ENCODE measurements around the gene FOXM1. TPM values are rescaled to one million over a fixed set of nuclear protein-coding genes. Genes with fewer than 3 reads are reported as not detected.

The FOXM1 gene
- total RNA-seq, 1 experiment from 2014 or later, result 200 TPM

- ChIA-PET POLR2A (ENCODE audit: low non-redundant PET) (no interaction called here), CTCF (no interaction called here)
- Histone ChIP-seq H3K27me3 (replicated peaks; ENCODE audit: insufficient read depth, low read depth, low read length, poor library complexity) (no peaks in the 10 kb centered on the region), H3K4me1 (ENCODE audit: insufficient read depth, low read length, poor library complexity, severe bottlenecking) (no peaks in the 10 kb centered on the region), H3K9me3 (ENCODE audit: low read depth, low read length, poor library complexity, severe bottlenecking) (no peaks in the 10 kb centered on the region), H3K4me3 (ENCODE audit: low read depth, low read length, poor library complexity, severe bottlenecking) (no peak overlapping the region), H3K36me3 (ENCODE audit: insufficient read depth, low read length, poor library complexity, severe bottlenecking) (peaks cover 56% of the 10 kb centered on the region), H3K27ac (ENCODE audit: low read depth, low read length, poor library complexity, severe bottlenecking) (no peak overlapping the region)
- no peak for DNase-seq (ENCODE audit: low spot score)
- intact Hi-C loops (cut with micrococcal nuclease; ENCODE audit: unreplicated experiment), result no loop called here
- TF ChIP-seq CTCF (conservative IDR thresholded peaks at IDR 0.05; ENCODE audit: low read depth, low read length) (no peak), EZH2 (IDR thresholded peaks at IDR 0.05; ENCODE audit: borderline replicate concordance, low read depth, low read length, poor library complexity, severe bottlenecking) (no peak)
- no TSS peak for BruUV-seq (replicated peaks)
Measured at GRCh38 chr12:2858944-2859421, 18.0 kb downstream of the FOXM1 start.

GRCh38 chr12:2858334-2858733 is 18.6 kb downstream of the FOXM1 start:
- intact Hi-C loops (cut with micrococcal nuclease; ENCODE audit: unreplicated experiment), result no loop called here
- POLR2A ChIA-PET (ENCODE audit: low non-redundant PET), result no interaction called here
- H3K4me1 ChIP-seq (ENCODE audit: insufficient read depth, low read length, poor library complexity, severe bottlenecking), result no peaks in the 10 kb centered on the region
- peaks cover 52% of the 10 kb centered on the region for H3K36me3 ChIP-seq (ENCODE audit: insufficient read depth, low read length, poor library complexity, severe bottlenecking)
- no peaks in the 10 kb centered on the region for H3K9me3 ChIP-seq (ENCODE audit: low read depth, low read length, poor library complexity, severe bottlenecking)
- CTCF ChIA-PET, result no interaction called here
- no peak overlapping the region for H3K27ac ChIP-seq (ENCODE audit: low read depth, low read length, poor library complexity, severe bottlenecking)
- no peak overlapping the region for H3K4me3 ChIP-seq (ENCODE audit: low read depth, low read length, poor library complexity, severe bottlenecking)
- no peak for DNase-seq (ENCODE audit: low spot score)
- TF ChIP-seq CTCF (conservative IDR thresholded peaks at IDR 0.05; ENCODE audit: low read depth, low read length) (no peak), EZH2 (IDR thresholded peaks at IDR 0.05; ENCODE audit: borderline replicate concordance, low read depth, low read length, poor library complexity, severe bottlenecking) (no peak)
- no TSS peak for BruUV-seq (replicated peaks)
- H3K27me3 ChIP-seq (replicated peaks; ENCODE audit: insufficient read depth, low read depth, low read length, poor library complexity), result no peaks in the 10 kb centered on the region

GRCh38 chr12:2857576-2857975 is 19.4 kb downstream of the FOXM1 start:
- no TSS peak for BruUV-seq (replicated peaks)
- Histone ChIP-seq H3K27me3 (replicated peaks; ENCODE audit: insufficient read depth, low read depth, low read length, poor library complexity) (no peaks in the 10 kb centered on the region), H3K27ac (ENCODE audit: low read depth, low read length, poor library complexity, severe bottlenecking) (no peak overlapping the region), H3K4me3 (ENCODE audit: low read depth, low read length, poor library complexity, severe bottlenecking) (no peak overlapping the region), H3K9me3 (ENCODE audit: low read depth, low read length, poor library complexity, severe bottlenecking) (no peaks in the 10 kb centered on the region), H3K4me1 (ENCODE audit: insufficient read depth, low read length, poor library complexity, severe bottlenecking) (no peaks in the 10 kb centered on the region), H3K36me3 (ENCODE audit: insufficient read depth, low read length, poor library complexity, severe bottlenecking) (peaks cover 44% of the 10 kb centered on the region)
- CTCF ChIA-PET, result interaction anchor here (0.6 kb wide), 1 partner anchor 29 kb away, joined by 3 read pairs; no protein-coding TSS in a partner anchor
- no peak for DNase-seq (ENCODE audit: low spot score)
- POLR2A ChIA-PET (ENCODE audit: low non-redundant PET), result interaction anchor here (0.6 kb wide), 1 partner anchor 54 kb away, joined by 3 read pairs; no protein-coding TSS in a partner anchor
- no peak for TF ChIP-seq CTCF (conservative IDR thresholded peaks at IDR 0.05; ENCODE audit: low read depth, low read length)
- no peak for TF ChIP-seq EZH2 (IDR thresholded peaks at IDR 0.05; ENCODE audit: borderline replicate concordance, low read depth, low read length, poor library complexity, severe bottlenecking)
- intact Hi-C loops (cut with micrococcal nuclease; ENCODE audit: unreplicated experiment), result no loop called here

Data from A673 (cell line).